ENCODE measurements around the gene TARDBP.

Gene TARDBP

DNA sequence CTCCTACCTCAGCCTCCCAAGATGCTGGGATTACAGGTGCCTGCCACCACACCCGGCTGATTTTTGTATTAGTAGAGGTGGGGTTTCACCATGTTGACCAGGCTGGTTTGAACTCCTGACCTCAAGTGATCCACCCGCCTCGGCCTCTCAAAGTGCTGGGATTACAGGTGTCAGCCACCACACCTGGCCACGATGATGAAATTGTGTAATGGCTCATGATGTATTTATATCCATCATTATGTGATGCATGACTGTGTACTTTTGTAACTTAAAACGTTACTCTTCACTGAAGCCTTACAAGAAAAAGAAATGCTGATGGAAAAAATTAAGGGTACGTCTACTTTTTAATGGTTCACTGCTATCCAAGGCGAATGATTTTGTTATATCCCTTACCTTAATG is 7.5 kb downstream of the TARDBP start:
- no peak overlapping the region for H3K4me3 ChIP-seq (ENCODE audit: low read length)
- no peaks in the 10 kb centered on the region for H3K4me1 ChIP-seq (ENCODE audit: control insufficient read depth, low read length)
- peaks cover 21% of the 10 kb centered on the region; the same call in 1 of the 2 replicates for H4K20me1 ChIP-seq (ENCODE audit: control insufficient read depth, insufficient read depth, low read depth, low read length)
- no peaks in the 10 kb centered on the region for H3K27me3 ChIP-seq (ENCODE audit: control insufficient read depth, low read length)
- H3K36me3 ChIP-seq (ENCODE audit: control insufficient read depth, low read length): peaks cover 89% of the 10 kb centered on the region
- H3K9me2 ChIP-seq (replicated peaks; ENCODE audit: control insufficient read depth, low read length): no peaks in the 10 kb centered on the region
- peaks cover 39% of the 10 kb centered on the region for H3K79me2 ChIP-seq (ENCODE audit: control insufficient read depth, low read length)
- H3K9me3 ChIP-seq (ENCODE audit: control insufficient read depth, insufficient read depth, low read length): no peaks in the 10 kb centered on the region
- H3F3A ChIP-seq (ENCODE audit: control insufficient read depth, insufficient read depth): peaks cover 17% of the 10 kb centered on the region
- H3K27ac ChIP-seq (ENCODE audit: low read depth, low read length): no peak overlapping the region
- no peak for TF ChIP-seq EZH2phosphoT487 (IDR thresholded peaks at IDR 0.05; ENCODE audit: borderline replicate concordance, low read length)
- TF ChIP-seq, protein P1, sequence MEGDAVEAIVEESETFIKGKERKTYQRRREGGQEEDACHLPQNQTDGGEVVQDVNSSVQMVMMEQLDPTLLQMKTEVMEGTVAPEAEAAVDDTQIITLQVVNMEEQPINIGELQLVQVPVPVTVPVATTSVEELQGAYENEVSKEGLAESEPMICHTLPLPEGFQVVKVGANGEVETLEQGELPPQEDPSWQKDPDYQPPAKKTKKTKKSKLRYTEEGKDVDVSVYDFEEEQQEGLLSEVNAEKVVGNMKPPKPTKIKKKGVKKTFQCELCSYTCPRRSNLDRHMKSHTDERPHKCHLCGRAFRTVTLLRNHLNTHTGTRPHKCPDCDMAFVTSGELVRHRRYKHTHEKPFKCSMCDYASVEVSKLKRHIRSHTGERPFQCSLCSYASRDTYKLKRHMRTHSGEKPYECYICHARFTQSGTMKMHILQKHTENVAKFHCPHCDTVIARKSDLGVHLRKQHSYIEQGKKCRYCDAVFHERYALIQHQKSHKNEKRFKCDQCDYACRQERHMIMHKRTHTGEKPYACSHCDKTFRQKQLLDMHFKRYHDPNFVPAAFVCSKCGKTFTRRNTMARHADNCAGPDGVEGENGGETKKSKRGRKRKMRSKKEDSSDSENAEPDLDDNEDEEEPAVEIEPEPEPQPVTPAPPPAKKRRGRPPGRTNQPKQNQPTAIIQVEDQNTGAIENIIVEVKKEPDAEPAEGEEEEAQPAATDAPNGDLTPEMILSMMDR (IDR thresholded peaks at IDR 0.05; ENCODE audit: low read depth, low read length, poor library complexity, severe bottlenecking): no peak
- H3K4me2 ChIP-seq (ENCODE audit: low read length): no peak overlapping the region

DNA sequence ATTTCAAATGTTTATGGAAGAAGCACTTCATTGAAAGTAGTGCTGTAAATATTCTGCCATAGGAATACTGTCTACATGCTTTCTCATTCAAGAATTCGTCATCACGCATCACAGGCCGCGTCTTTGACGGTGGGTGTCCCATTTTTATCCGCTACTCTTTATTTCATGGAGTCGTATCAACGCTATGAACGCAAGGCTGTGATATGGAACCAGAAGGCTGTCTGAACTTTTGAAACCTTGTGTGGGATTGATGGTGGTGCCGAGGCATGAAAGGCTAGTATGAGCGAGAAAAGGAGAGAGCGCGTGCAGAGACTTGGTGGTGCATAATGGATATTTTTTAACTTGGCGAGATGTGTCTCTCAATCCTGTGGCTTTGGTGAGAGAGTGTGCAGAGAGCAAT is 10.7 kb downstream of the TARDBP start:
- no peak overlapping the region for H3K4me2 ChIP-seq (ENCODE audit: low read length)
- TF ChIP-seq, protein P1 (IDR thresholded peaks at IDR 0.05; ENCODE audit: low read depth, low read length, poor library complexity, severe bottlenecking): no peak
- TF ChIP-seq EZH2phosphoT487 (IDR thresholded peaks at IDR 0.05; ENCODE audit: borderline replicate concordance, low read length): no peak
- peaks cover 39% of the 10 kb centered on the region for H3F3A ChIP-seq (ENCODE audit: control insufficient read depth, insufficient read depth)
- no peak overlapping the region for H3K4me3 ChIP-seq (ENCODE audit: low read length)
- H4K20me1 ChIP-seq (ENCODE audit: control insufficient read depth, insufficient read depth, low read depth, low read length): peaks cover 11% of the 10 kb centered on the region; the same call in 1 of the 2 replicates
- no peaks in the 10 kb centered on the region for H3K27me3 ChIP-seq (ENCODE audit: control insufficient read depth, low read length)
- no peaks in the 10 kb centered on the region for H3K9me2 ChIP-seq (replicated peaks; ENCODE audit: control insufficient read depth, low read length)
- H3K9me3 ChIP-seq (ENCODE audit: control insufficient read depth, insufficient read depth, low read length): no peaks in the 10 kb centered on the region
- no peak overlapping the region for H3K27ac ChIP-seq (ENCODE audit: low read depth, low read length)
- peaks cover 15% of the 10 kb centered on the region for H3K79me2 ChIP-seq (ENCODE audit: control insufficient read depth, low read length)
- H3K4me1 ChIP-seq (ENCODE audit: control insufficient read depth, low read length): no peaks in the 10 kb centered on the region
- H3K36me3 ChIP-seq (ENCODE audit: control insufficient read depth, low read length): peaks cover 95% of the 10 kb centered on the region

DNA sequence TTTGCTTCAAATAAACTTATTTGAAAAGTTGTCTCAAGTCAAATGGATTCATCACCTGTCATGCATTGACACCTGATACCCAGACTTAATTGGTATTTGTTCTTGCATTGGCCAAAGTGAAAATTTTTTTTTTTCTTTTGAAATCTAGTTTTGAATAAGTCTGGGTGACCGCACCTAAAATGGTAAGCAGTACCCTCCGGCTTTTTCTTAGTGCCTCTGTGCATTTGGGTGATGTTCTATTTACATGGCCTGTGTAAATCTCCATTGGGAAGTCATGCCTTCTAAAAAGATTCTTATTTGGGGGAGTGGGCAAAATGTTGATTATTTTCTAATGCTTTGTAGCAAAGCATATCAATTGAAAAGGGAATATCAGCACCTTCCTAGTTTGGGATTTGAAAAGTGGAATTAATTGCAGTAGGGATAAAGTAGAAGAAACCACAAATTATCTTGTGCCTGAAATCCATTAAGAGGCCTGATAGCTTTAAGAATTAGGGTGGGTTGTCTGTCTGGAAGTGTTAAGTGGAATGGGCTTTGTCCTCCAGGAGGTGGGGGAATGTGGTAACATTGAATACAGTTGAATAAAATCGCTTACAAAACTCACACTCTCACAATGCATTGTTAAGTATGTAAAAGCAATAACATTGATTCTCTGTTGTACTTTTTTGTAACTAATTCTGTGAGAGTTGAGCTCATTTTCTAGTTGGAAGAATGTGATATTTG is 11.9 kb downstream of the TARDBP start:
- peaks cover 40% of the 10 kb centered on the region for H3F3A ChIP-seq (ENCODE audit: control insufficient read depth, insufficient read depth)
- H3K9me3 ChIP-seq (ENCODE audit: control insufficient read depth, insufficient read depth, low read length): no peaks in the 10 kb centered on the region
- no peak overlapping the region for H3K4me2 ChIP-seq (ENCODE audit: low read length)
- H3K79me2 ChIP-seq (ENCODE audit: control insufficient read depth, low read length): peaks cover 5% of the 10 kb centered on the region
- no peaks in the 10 kb centered on the region for H3K27me3 ChIP-seq (ENCODE audit: control insufficient read depth, low read length)
- TF ChIP-seq, protein P1 (IDR thresholded peaks at IDR 0.05; ENCODE audit: low read depth, low read length, poor library complexity, severe bottlenecking): no peak
- TF ChIP-seq EZH2phosphoT487 (IDR thresholded peaks at IDR 0.05; ENCODE audit: borderline replicate concordance, low read length): no peak
- H3K9me2 ChIP-seq (replicated peaks; ENCODE audit: control insufficient read depth, low read length): no peaks in the 10 kb centered on the region
- peaks cover 86% of the 10 kb centered on the region for H3K36me3 ChIP-seq (ENCODE audit: control insufficient read depth, low read length)
- no peak overlapping the region for H3K4me3 ChIP-seq (ENCODE audit: low read length)
- H3K4me1 ChIP-seq (ENCODE audit: control insufficient read depth, low read length): no peaks in the 10 kb centered on the region
- no peak overlapping the region for H3K27ac ChIP-seq (ENCODE audit: low read depth, low read length)
- peaks cover 9% of the 10 kb centered on the region; the same call in 1 of the 2 replicates for H4K20me1 ChIP-seq (ENCODE audit: control insufficient read depth, insufficient read depth, low read depth, low read length)

Data from DOHH2 (cell line).